Measurements from ENCODE around the gene C11orf58.

DNA sequence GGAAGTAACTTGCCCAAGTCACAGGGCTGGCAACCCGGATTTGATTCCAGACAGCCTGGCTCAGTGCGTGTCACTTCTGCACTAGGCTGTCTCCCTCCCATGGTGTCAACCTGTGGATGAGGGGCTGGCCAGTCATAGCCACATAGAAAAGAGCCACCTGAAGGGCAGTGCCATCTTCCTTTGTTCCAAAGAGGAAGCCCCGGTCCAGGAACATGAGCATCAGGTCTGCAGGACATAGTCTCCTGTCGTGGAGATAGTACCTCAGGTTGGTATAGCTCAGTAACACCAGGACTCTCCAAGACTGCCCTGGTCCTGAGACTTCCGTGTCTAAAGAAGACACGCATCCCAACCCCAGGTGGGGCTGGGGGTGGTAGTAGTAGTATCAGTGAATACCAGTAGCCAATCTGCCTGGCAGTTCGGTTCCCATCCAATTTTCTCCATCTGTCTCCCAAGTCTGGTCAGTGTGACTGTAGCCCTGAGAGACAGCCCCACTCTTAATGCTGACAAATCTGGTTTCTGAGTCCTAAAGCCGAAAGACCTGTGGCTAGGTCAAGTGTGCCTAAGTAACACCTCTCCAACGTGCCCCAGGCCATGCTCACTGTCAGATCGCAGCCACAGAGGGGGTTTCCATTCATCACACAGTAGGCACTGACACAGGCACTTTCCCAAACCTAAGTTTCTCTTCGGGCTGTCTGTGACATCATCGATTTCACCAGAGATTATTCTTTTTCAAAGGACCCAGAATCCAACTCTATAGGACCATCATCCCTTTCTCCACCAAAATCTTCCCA lies 33.1 kb downstream of the C11orf58 start:
- no peak for TF ChIP-seq EP300 (IDR thresholded peaks at IDR 0.05)
- TF ChIP-seq, protein P1, sequence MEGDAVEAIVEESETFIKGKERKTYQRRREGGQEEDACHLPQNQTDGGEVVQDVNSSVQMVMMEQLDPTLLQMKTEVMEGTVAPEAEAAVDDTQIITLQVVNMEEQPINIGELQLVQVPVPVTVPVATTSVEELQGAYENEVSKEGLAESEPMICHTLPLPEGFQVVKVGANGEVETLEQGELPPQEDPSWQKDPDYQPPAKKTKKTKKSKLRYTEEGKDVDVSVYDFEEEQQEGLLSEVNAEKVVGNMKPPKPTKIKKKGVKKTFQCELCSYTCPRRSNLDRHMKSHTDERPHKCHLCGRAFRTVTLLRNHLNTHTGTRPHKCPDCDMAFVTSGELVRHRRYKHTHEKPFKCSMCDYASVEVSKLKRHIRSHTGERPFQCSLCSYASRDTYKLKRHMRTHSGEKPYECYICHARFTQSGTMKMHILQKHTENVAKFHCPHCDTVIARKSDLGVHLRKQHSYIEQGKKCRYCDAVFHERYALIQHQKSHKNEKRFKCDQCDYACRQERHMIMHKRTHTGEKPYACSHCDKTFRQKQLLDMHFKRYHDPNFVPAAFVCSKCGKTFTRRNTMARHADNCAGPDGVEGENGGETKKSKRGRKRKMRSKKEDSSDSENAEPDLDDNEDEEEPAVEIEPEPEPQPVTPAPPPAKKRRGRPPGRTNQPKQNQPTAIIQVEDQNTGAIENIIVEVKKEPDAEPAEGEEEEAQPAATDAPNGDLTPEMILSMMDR (IDR thresholded peaks at IDR 0.05) = no peak
- no peak for TF ChIP-seq POLR2A (IDR thresholded peaks at IDR 0.05)
